OCI-LY3 (cell line): ENCODE data around the gene VPS26C.

Experiments
- H2AFZ ChIP-seq: fragments of 200-600, 300-600 bp; shearing (Covaris generic); 2 replicates; pipeline ENCODE4 v1.6.0; 2014; ENCODE audit warnings: antibody characterized with exemption, low read depth, low read length
- H3K27ac ChIP-seq: fragments of 200-600, 300-600 bp; sonication (generic); 2 replicates; pipeline ENCODE4 v1.5.1; 2014; ENCODE audit warnings: mild to moderate bottlenecking, low read length, moderate library complexity, mixed read lengths
- H3K27me3 ChIP-seq: fragments of 200-600, 300-600 bp; sonication (generic); 2 replicates; pipeline ENCODE4 v1.6.1; 2014; ENCODE audit warnings: low read depth, low read length, mixed read lengths
- H3K36me3 ChIP-seq: fragments of 200-600, 300-600 bp; sonication (generic); replicated peaks from 2 replicates; pipeline ENCODE3; 2014; ENCODE audit warnings: low read depth, low read length, mixed read lengths
- H3K4me1 ChIP-seq: fragments of 300-600, 200-600 bp; sonication (generic); 2 replicates; pipeline ENCODE4 v1.6.1; 2014; ENCODE audit warnings: low read length, mixed read lengths
- H3K4me2 ChIP-seq: fragments of 200-600, 300-600 bp; sonication (generic); 2 replicates; pipeline ENCODE4 v1.6.1; 2014; ENCODE audit warnings: low read length, mixed read lengths
- H3K4me3 ChIP-seq: fragments of 300-600, 200-600 bp; sonication (generic); 2 replicates; pipeline ENCODE4 v1.5.1; 2014; ENCODE audit warnings: antibody characterized with exemption, mild to moderate bottlenecking, low read length, moderate library complexity
- H3K79me2 ChIP-seq: fragments of 300-600, 200-600 bp; shearing (Covaris generic); 2 replicates; pipeline ENCODE4 v1.6.1; 2014; ENCODE audit warnings: mild to moderate bottlenecking, low read length, mixed read lengths
- H3K9ac ChIP-seq: fragments of 300-600, 200-600 bp; shearing (Covaris generic); 2 replicates; pipeline ENCODE4 v1.6.0; 2014; ENCODE audit warnings: mild to moderate bottlenecking, low read length, moderate library complexity
- H3K9me3 ChIP-seq: fragments of 200-600, 300-600 bp; shearing (Covaris generic); 2 replicates; pipeline ENCODE4 v1.6.1; 2014; ENCODE audit warnings: low read length, mixed read lengths; ENCODE audit not compliant: insufficient read depth
- H4K20me1 ChIP-seq: fragments of 200-600, 300-600 bp; sonication (generic); 2 replicates; pipeline ENCODE4 v1.6.1; 2016; ENCODE audit warnings: low read length, mixed read lengths; ENCODE audit not compliant: insufficient read depth
- EZH2phosphoT487 ChIP-seq: fragments of 200-600 bp; shearing (Covaris generic); IDR thresholded peaks from 2 replicates; pipeline ENCODE4 v1.6.1; 2018; ENCODE audit warnings: antibody characterized with exemption, mixed run types, low read depth
- TF ChIP-seq, protein P1 (sequence below): fragments of 200-600, 300-600 bp; sonication (generic); IDR thresholded peaks from 2 replicates; pipeline ENCODE4 v1.5.1; 2014; ENCODE audit warnings: antibody characterized with exemption, low read length, low read depth

VPS26C gene

GRCh38 chr21:37241426-37241825 lies 25.7 kb downstream of the VPS26C start:
- peaks cover 2% of the 10 kb centered on the region for H3K36me3 ChIP-seq
- H2AFZ ChIP-seq = no peak overlapping the region
- H3K9me3 ChIP-seq = no peaks in the 10 kb centered on the region
- H3K9ac ChIP-seq = no peak overlapping the region
- TF ChIP-seq, protein P1, sequence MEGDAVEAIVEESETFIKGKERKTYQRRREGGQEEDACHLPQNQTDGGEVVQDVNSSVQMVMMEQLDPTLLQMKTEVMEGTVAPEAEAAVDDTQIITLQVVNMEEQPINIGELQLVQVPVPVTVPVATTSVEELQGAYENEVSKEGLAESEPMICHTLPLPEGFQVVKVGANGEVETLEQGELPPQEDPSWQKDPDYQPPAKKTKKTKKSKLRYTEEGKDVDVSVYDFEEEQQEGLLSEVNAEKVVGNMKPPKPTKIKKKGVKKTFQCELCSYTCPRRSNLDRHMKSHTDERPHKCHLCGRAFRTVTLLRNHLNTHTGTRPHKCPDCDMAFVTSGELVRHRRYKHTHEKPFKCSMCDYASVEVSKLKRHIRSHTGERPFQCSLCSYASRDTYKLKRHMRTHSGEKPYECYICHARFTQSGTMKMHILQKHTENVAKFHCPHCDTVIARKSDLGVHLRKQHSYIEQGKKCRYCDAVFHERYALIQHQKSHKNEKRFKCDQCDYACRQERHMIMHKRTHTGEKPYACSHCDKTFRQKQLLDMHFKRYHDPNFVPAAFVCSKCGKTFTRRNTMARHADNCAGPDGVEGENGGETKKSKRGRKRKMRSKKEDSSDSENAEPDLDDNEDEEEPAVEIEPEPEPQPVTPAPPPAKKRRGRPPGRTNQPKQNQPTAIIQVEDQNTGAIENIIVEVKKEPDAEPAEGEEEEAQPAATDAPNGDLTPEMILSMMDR = no peak
- TF ChIP-seq EZH2phosphoT487 = no peak
- H3K79me2 ChIP-seq = no peaks in the 10 kb centered on the region
- H4K20me1 ChIP-seq = no peaks in the 10 kb centered on the region
- no peak overlapping the region for H3K27ac ChIP-seq
- H3K4me3 ChIP-seq = no peak overlapping the region
- no peak overlapping the region for H3K4me2 ChIP-seq
- no peaks in the 10 kb centered on the region for H3K4me1 ChIP-seq
- H3K27me3 ChIP-seq = no peaks in the 10 kb centered on the region

GRCh38 chr21:37240978-37241377 lies 26.2 kb downstream of the VPS26C start:
- peaks cover 2% of the 10 kb centered on the region for H3K36me3 ChIP-seq
- H3K9ac ChIP-seq = no peak overlapping the region
- TF ChIP-seq, protein P1 = no peak
- TF ChIP-seq EZH2phosphoT487 = no peak
- H2AFZ ChIP-seq = no peak overlapping the region
- H3K9me3 ChIP-seq = no peaks in the 10 kb centered on the region
- no peak overlapping the region for H3K4me2 ChIP-seq
- no peaks in the 10 kb centered on the region for H3K27me3 ChIP-seq
- no peaks in the 10 kb centered on the region for H3K4me1 ChIP-seq
- H3K79me2 ChIP-seq = no peaks in the 10 kb centered on the region
- no peak overlapping the region for H3K27ac ChIP-seq
- H3K4me3 ChIP-seq = no peak overlapping the region
- no peaks in the 10 kb centered on the region for H4K20me1 ChIP-seq

DNA sequence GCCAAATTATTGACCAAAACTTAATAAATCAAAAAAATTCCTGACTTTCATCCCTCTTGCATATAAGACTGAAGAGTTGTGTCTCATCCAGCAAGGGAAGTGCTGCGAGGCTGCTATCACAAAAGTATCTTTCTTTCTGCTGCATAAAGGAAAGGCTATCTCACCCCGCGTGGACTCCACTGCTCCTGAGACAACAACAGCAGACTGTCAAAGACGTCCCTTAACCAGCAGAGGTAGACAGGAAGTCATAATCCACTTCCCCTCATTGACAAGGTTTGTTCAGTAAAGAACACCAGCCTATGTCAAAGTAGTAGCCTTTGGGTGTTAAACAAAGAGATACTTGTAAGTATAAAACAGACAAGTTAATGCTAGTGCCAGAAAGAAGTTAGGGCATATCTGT lies 29.4 kb downstream of the VPS26C start:
- Histone ChIP-seq H3K9ac (no peak overlapping the region), H3K27ac (no peak overlapping the region), H3K4me1 (peaks cover 2% of the 10 kb centered on the region), H3K9me3 (no peaks in the 10 kb centered on the region), H3K36me3 (peaks cover 2% of the 10 kb centered on the region), H2AFZ (no peak overlapping the region), H3K4me2 (no peak overlapping the region), H3K27me3 (no peaks in the 10 kb centered on the region), H4K20me1 (no peaks in the 10 kb centered on the region), H3K79me2 (no peaks in the 10 kb centered on the region), H3K4me3 (no peak overlapping the region)
- TF ChIP-seq EZH2phosphoT487 = no peak
- TF ChIP-seq, protein P1 = no peak

GRCh38 chr21:37237346-37237745 lies 29.8 kb downstream of the VPS26C start:
- Histone ChIP-seq H3K9ac (no peak overlapping the region), H4K20me1 (no peaks in the 10 kb centered on the region), H3K4me2 (no peak overlapping the region), H3K4me1 (peaks cover 6% of the 10 kb centered on the region), H3K27ac (no peak overlapping the region), H3K36me3 (peaks cover 2% of the 10 kb centered on the region), H3K9me3 (no peaks in the 10 kb centered on the region), H3K4me3 (no peak overlapping the region), H3K79me2 (no peaks in the 10 kb centered on the region), H2AFZ (no peak overlapping the region), H3K27me3 (no peaks in the 10 kb centered on the region)
- TF ChIP-seq, protein P1 = no peak
- TF ChIP-seq EZH2phosphoT487 = no peak
